Loucy (cell line): ENCODE results near the gene TRMT5.

ENCODE experiments used
- H2AFZ ChIP-seq: fragments of 200-600 bp; sonication (generic); 2 replicates; pipeline ENCODE4 v1.6.0; 2016; ENCODE audit warnings: antibody characterized with exemption, mild to moderate bottlenecking, low read length, moderate library complexity
- H3F3A ChIP-seq: fragments of 200-600 bp; 2 replicates; pipeline ENCODE4 v1.6.0; 2016; ENCODE audit warnings: antibody characterized with exemption, low read depth, mild to moderate bottlenecking
- H3K27me3 ChIP-seq: fragments of 200-600 bp; sonication (generic); 2 replicates; pipeline ENCODE4 v1.6.1; 2014; ENCODE audit warnings: low read length, mild to moderate bottlenecking; ENCODE audit not compliant: insufficient read depth, poor library complexity, severe bottlenecking
- H3K36me3 ChIP-seq: fragments of 200-600 bp; sonication (generic); 2 replicates; pipeline ENCODE4 v1.6.1; 2016; ENCODE audit warnings: low read length; ENCODE audit not compliant: insufficient read depth
- H3K4me1 ChIP-seq: fragments of 200-600 bp; sonication (generic); 2 replicates; pipeline ENCODE4 v1.5.1; 2014; ENCODE audit warnings: low read length, mild to moderate bottlenecking; ENCODE audit not compliant: insufficient read depth, poor library complexity, severe bottlenecking
- H3K4me2 ChIP-seq: fragments of 200-600 bp; sonication (generic); 2 replicates; pipeline ENCODE4 v1.6.0; 2014; ENCODE audit warnings: antibody characterized with exemption, low read length, low read depth, mild to moderate bottlenecking; ENCODE audit not compliant: poor library complexity, severe bottlenecking
- H3K4me3 ChIP-seq: fragments of 200-600 bp; sonication (generic); 2 replicates; pipeline ENCODE4 v1.5.1; 2014; ENCODE audit warnings: low read length, mild to moderate bottlenecking, mixed read lengths; ENCODE audit not compliant: poor library complexity, severe bottlenecking
- H3K79me2 ChIP-seq: fragments of 200-600 bp; sonication (generic); 2 replicates; pipeline ENCODE4 v1.6.1; 2014; ENCODE audit warnings: low read length; ENCODE audit not compliant: insufficient read depth
- H3K9ac ChIP-seq: fragments of 200-600 bp; sonication (generic); 2 replicates; pipeline ENCODE4 v1.6.0; 2014; ENCODE audit warnings: mild to moderate bottlenecking, low read depth, low read length, moderate library complexity; ENCODE audit not compliant: poor library complexity, severe bottlenecking
- H3K9me2 ChIP-seq: fragments of 200-600 bp; sonication (generic); replicated peaks from 2 replicates; pipeline ENCODE4 v1.6.1; 2016; ENCODE audit warnings: low read depth, low read length, mixed read lengths
- H3K9me3 ChIP-seq: fragments of 200-600 bp; sonication (generic); 2 replicates; pipeline ENCODE4 v1.6.1; 2014; ENCODE audit warnings: mild to moderate bottlenecking, antibody characterized with exemption, low read length, low read depth; ENCODE audit not compliant: insufficient read depth
- H4K20me1 ChIP-seq: fragments of 200-600 bp; sonication (generic); 2 replicates; pipeline ENCODE4 v1.6.0; 2014; ENCODE audit warnings: antibody characterized with exemption, low read length, mild to moderate bottlenecking; ENCODE audit not compliant: insufficient read depth, poor library complexity, severe bottlenecking
- EZH2phosphoT487 ChIP-seq: fragments of 200-600 bp; IDR thresholded peaks from 2 replicates; pipeline ENCODE4 v1.6.1; 2018; ENCODE audit warnings: antibody characterized with exemption, mild to moderate bottlenecking, moderate library complexity, borderline replicate concordance
- TF ChIP-seq, protein P1 (sequence below): fragments of 200-600 bp; sonication (generic); conservative IDR thresholded peaks from 2 replicates; pipeline ENCODE4 v1.5.1; 2014; ENCODE audit warnings: mild to moderate bottlenecking, antibody characterized with exemption, low read length

The TRMT5 gene

DNA sequence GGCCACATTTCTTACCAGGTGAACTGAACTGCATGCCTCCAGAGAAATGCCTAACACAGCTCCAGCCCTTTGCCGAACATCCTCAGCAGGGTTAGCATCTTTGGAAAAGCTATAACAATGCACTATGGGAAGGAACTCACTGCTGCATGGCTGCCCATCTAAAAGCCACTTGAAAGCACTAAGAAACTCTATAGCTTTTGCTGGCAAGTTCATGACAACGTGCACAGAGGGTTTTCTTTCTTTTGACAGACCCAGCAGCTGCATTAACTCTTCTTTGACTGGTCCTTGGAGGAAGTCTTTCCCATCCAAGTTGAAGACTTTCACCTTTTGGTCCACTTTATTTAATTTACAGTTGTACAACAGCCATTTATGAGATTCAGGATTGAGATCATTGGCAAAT, 5.3 kb downstream of the TRMT5 start:
- H3F3A ChIP-seq, result no peaks in the 10 kb centered on the region; the same call in 1 of the 2 replicates
- no peaks in the 10 kb centered on the region for H3K79me2 ChIP-seq
- no peaks in the 10 kb centered on the region for H3K9me3 ChIP-seq
- no peaks in the 10 kb centered on the region for H3K36me3 ChIP-seq
- peaks cover 12% of the 10 kb centered on the region for H3K4me1 ChIP-seq
- no peak overlapping the region for H3K9ac ChIP-seq
- no peak overlapping the region for H3K4me3 ChIP-seq
- H3K27me3 ChIP-seq, result no peaks in the 10 kb centered on the region
- TF ChIP-seq, protein P1, sequence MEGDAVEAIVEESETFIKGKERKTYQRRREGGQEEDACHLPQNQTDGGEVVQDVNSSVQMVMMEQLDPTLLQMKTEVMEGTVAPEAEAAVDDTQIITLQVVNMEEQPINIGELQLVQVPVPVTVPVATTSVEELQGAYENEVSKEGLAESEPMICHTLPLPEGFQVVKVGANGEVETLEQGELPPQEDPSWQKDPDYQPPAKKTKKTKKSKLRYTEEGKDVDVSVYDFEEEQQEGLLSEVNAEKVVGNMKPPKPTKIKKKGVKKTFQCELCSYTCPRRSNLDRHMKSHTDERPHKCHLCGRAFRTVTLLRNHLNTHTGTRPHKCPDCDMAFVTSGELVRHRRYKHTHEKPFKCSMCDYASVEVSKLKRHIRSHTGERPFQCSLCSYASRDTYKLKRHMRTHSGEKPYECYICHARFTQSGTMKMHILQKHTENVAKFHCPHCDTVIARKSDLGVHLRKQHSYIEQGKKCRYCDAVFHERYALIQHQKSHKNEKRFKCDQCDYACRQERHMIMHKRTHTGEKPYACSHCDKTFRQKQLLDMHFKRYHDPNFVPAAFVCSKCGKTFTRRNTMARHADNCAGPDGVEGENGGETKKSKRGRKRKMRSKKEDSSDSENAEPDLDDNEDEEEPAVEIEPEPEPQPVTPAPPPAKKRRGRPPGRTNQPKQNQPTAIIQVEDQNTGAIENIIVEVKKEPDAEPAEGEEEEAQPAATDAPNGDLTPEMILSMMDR, result no peak
- TF ChIP-seq EZH2phosphoT487, result no peak
- H3K4me2 ChIP-seq, result no peak overlapping the region
- H4K20me1 ChIP-seq, result no peaks in the 10 kb centered on the region
- no peaks in the 10 kb centered on the region for H3K9me2 ChIP-seq
- no peak overlapping the region for H2AFZ ChIP-seq

DNA sequence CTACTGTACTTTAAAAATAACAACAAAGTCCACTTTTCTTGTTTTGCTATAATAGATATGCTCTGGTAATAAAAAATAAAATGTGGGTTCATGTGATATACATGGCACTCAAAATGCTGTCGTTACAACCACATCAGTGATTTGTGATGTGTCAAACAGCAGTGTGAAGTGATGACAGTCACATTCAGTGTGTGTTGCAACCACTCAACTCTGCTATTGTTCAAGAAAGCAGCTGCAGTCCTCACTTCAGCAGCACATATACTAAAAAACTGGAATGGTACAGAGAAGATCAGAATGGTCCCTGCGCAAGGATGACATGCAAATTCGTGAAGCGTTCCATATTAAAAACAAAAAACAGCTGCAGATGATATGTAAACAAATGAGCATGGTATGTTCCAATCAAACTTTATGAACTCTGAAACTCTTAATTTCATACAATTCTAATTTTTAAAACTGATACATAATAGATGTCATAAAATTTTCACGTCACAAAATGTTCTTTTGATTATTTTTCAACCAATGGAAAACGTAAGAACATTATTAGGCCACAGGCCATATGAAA, 6.7 kb downstream of the TRMT5 start:
- Histone ChIP-seq H3K27me3 (no peaks in the 10 kb centered on the region), H3K79me2 (no peaks in the 10 kb centered on the region), H3K4me2 (no peak overlapping the region), H3K4me3 (no peak overlapping the region), H3K4me1 (peaks cover 6% of the 10 kb centered on the region), H2AFZ (no peak overlapping the region), H3K9me3 (no peaks in the 10 kb centered on the region), H4K20me1 (no peaks in the 10 kb centered on the region), H3F3A (no peaks in the 10 kb centered on the region; the same call in 1 of the 2 replicates), H3K9me2 (no peaks in the 10 kb centered on the region), H3K36me3 (peaks cover 4% of the 10 kb centered on the region; the same call in 1 of the 2 replicates), H3K9ac (no peak overlapping the region)
- TF ChIP-seq, protein P1, result no peak
- no peak for TF ChIP-seq EZH2phosphoT487

DNA sequence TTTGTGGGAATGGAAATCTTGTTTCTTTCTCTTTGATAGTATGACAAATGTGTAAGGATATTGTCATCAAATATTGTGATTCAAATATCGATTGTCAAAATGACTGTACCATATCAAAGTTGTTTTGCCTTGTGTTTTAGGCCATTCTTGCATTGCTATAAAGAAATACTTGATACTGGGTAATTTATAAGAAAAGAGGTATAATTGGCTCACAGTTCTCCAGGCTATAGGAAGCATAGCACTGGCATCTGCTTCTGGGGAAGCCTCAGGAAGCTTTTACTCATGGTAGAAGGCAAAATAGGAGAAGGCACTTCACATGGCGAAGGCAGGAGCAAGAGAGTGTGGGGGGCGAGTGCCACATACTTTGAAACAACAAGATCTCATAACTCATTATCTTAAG, 7.8 kb downstream of the TRMT5 start:
- H3K4me3 ChIP-seq, result no peak overlapping the region
- no peaks in the 10 kb centered on the region for H4K20me1 ChIP-seq
- H3K9me2 ChIP-seq, result no peaks in the 10 kb centered on the region
- H3K9ac ChIP-seq, result no peak overlapping the region
- TF ChIP-seq, protein P1, result no peak
- TF ChIP-seq EZH2phosphoT487, result no peak
- no peaks in the 10 kb centered on the region for H3K79me2 ChIP-seq
- H3F3A ChIP-seq, result no peaks in the 10 kb centered on the region
- no peaks in the 10 kb centered on the region for H3K9me3 ChIP-seq
- no peaks in the 10 kb centered on the region for H3K27me3 ChIP-seq
- peaks cover 4% of the 10 kb centered on the region; the same call in 1 of the 2 replicates for H3K36me3 ChIP-seq
- no peak overlapping the region for H3K4me2 ChIP-seq
- H3K4me1 ChIP-seq, result no peaks in the 10 kb centered on the region
- H2AFZ ChIP-seq, result no peak overlapping the region
